22Rv1 (cell line): ENCODE results near the gene VEGFA.
A peak's percentile ranks its signal among the peaks of the same experiment; 100 is the strongest.

ENCODE experiments used
- H3K27ac ChIP-seq: fragments of 450-650 bp; 2 replicates; pipeline ENCODE4 v1.5.1; 2017
- ZFX ChIP-seq: fragments of 450-650 bp; IDR thresholded peaks from 2 replicates; pipeline ENCODE4 v1.6.1; 2017; ENCODE audit warnings: antibody characterized with exemption, borderline replicate concordance
- TF ChIP-seq, protein P1 (sequence below): fragments of 450-650 bp; IDR thresholded peaks from 2 replicates; pipeline ENCODE4 v1.5.1; 2017; ENCODE audit warnings: mild to moderate bottlenecking

VEGFA gene

DNA sequence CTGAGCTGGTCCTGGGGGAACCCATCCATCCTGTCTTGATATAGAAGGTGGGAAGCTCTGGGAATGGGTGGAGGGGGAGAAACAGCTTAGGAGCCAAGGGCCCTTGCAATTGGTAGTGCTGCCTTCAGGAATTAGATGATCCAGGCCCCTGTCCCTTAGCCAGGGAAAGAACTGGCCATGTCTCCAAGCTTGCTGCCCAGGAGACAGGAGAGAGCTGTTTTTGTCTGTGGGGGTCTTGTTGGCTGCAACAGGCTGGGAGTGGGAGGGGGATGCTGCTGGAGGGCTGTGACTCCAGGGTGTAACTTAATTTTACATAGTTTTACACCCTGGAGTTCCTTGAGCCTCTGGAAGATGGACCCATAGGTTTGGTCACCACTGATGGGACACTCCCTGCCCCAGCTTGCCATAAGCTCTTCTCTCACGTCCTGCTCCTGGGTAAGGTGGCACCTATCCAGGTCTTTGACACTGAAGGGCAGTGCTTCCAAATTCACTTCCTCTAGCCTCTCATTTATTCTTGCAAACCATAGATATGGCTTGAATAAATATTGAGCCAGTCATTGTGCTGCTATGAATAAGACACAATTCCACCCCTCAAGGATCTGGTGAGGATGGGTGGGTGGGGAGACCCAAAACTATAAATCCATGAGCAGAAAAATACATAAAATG, 16.8 kb downstream of the VEGFA start:
- no peak for TF ChIP-seq ZFX
- TF ChIP-seq, protein P1, sequence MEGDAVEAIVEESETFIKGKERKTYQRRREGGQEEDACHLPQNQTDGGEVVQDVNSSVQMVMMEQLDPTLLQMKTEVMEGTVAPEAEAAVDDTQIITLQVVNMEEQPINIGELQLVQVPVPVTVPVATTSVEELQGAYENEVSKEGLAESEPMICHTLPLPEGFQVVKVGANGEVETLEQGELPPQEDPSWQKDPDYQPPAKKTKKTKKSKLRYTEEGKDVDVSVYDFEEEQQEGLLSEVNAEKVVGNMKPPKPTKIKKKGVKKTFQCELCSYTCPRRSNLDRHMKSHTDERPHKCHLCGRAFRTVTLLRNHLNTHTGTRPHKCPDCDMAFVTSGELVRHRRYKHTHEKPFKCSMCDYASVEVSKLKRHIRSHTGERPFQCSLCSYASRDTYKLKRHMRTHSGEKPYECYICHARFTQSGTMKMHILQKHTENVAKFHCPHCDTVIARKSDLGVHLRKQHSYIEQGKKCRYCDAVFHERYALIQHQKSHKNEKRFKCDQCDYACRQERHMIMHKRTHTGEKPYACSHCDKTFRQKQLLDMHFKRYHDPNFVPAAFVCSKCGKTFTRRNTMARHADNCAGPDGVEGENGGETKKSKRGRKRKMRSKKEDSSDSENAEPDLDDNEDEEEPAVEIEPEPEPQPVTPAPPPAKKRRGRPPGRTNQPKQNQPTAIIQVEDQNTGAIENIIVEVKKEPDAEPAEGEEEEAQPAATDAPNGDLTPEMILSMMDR: no peak
- H3K27ac ChIP-seq: peak overlapping the region; percentile 35; the same call in 1 of the 2 replicates

DNA sequence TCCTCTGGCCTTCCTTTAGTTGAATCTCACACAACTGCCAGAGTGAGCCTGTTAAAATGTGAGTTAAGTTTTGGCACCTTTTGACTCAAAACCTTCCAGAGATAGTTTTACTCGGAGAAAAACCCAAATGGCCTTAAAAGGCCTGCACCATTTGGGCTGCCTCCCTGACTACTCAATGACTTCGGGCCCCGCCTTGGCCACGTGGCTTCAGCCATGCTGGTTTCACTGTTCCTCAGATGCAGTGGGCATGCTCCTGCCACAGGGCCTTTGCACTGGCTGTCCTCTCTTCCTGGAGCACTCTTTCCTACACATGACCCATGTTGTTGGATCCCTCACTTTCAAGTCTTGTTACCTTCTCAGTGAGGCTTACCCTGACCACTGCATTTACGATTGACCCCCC, 18.3 kb downstream of the VEGFA start:
- no peak overlapping the region for H3K27ac ChIP-seq
- TF ChIP-seq, protein P1: no peak
- no peak for TF ChIP-seq ZFX

DNA sequence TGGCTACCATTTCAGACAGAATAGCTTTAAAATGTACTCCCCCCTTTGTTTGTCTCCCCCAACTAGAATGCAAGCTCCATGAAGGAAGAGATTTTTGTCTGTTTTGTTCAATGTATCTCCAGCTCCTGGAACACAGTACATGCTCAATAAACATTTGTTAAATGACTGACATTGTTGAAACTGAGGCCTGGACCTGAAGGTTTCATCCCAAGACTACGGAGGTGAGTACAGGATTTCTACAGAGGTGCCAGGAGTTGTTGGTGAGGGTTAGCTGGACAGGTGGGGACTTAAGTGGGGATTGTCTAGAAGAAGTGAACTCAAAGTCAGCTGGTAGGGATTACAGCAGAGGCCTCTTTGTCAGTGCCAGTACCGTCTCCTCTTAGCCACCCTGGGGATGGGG, 19.4 kb downstream of the VEGFA start:
- no peak for TF ChIP-seq ZFX
- TF ChIP-seq, protein P1: no peak
- H3K27ac ChIP-seq: no peak overlapping the region

DNA sequence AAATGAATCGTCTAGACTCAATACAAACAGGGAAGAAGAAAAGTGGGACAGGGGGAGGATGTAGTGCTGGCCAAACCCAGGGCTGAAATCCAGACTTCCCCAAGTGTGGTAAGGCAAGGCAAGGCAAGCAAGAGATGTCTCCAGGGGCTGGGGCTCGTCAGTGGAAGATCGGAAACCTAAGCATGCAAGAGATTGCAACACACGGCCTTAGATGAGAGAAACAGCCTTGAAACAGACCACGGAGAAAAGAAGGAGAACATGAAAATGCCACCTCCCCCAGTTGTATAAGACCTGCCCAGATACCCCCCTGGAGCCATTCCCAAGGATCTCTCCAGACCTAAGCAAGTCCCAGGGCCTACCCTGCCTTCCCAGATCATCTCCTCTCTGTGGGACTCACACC, 20.0 kb downstream of the VEGFA start:
- no peak overlapping the region for H3K27ac ChIP-seq
- TF ChIP-seq, protein P1: no peak
- TF ChIP-seq ZFX: no peak

DNA sequence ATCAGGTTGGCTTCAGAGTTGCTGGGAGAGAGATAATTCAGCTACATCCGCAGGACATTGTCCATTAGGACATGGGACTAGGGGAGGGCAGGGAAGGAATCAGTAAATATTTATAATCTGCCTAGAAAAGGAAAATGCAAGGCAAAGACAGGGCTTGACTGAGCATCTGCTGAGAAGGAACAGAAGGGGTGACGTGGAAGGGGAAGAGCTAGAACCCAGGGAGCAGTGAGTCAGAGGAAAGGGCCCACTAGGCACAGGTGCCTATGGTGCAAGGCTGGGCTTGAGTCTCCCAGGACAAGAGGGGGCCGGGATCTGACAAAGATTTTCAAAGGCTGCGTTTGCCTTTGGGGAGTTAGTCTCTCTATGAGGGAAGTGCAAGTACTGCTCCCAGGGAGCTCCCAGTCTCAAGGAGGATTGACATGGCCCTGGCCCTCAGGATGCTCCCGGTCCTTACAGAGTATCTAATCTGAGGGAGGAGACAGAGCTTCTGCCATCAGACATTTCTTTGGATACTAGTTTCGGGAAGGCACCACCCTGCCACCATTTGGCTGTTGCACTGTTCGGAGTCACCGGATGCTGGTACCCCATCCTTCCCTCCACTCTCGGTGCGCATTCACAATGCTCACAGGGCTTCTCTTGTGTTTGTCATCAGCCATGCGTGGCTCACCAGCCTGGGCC, 21.9 kb downstream of the VEGFA start:
- TF ChIP-seq, protein P1: no peak
- no peak for TF ChIP-seq ZFX
- H3K27ac ChIP-seq: no peak overlapping the region

DNA sequence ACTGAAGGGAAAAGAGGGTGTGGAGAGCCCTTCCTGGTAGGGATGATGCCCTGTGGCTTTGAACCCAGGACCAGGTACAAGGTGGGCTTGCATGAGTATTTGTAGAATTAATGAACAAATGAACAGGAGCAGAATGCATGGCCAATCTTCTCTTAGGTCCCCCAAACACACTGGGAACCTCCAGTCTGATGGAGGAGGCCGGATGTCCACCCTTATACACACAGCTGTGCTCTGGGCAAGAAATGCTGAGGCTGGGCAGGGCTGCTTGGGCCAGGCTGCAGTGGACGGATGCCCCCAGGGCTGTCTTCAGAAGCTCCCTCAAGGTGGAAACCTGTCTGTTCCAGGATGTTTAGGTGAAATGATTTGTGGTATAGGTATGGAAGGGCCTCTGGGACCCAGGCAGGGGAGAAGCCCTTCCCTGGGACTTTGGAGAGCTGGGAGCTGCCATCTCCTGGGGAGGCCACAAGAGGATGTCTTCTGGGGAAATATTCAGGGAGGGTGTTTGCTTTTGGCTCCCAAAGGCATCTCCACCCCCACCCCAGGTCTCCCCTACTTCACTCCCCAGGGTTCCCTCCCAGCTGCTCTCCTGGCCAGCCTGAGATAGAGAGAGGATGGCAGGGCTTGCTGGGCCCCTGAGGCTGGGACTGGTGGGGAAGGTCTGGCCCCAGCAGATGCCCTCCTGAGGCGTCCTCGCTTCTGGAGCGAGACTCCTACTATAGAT, 23.3 kb downstream of the VEGFA start:
- TF ChIP-seq, protein P1: no peak
- no peak for TF ChIP-seq ZFX
- no peak overlapping the region for H3K27ac ChIP-seq

DNA sequence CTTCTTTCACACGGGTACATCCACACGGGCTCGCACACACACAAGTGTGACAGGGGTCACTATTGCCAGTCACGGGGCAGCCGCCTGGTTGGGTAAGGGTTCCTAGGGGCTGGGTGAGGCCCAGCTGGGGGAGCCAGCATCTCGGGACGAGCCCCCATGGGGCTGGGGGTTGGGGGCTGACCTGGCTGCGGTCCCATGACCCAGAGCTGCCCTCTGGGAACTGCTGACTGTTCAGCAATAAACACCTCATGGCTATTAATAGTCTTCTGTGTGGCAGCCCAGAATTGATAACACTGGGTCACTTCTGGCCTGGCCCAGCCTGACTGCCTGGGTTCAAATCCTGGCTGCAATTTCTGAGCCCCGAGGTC, 23.8 kb downstream of the VEGFA start:
- H3K27ac ChIP-seq: no peak overlapping the region

More for the DNA sequence above, 23.8 kb downstream of the VEGFA start:
- TF ChIP-seq, protein P1: no peak
- TF ChIP-seq ZFX: no peak
